HUES64 (cell line): ENCODE data around the gene ACP2.
A peak's percentile ranks its signal among the peaks of the same experiment; 100 is the strongest.
"Not testable (repeated sequence)": the region's sequence is repeated elsewhere in the genome, so short reads cannot be mapped to it uniquely, and the experiment has no call there.

Source experiments
- H3K27ac ChIP-seq: 2 replicates; pipeline ENCODE4 v1.7.0; 2013; ENCODE audit warnings: low read depth, low read length, inconsistent platforms
- H3K27me3 ChIP-seq: 2 replicates; pipeline ENCODE4 v1.6.1; 2013; ENCODE audit warnings: mild to moderate bottlenecking, low read length; ENCODE audit not compliant: insufficient read depth
- H3K36me3 ChIP-seq: 2 replicates; pipeline ENCODE4 v1.6.1; 2013; ENCODE audit warnings: mild to moderate bottlenecking, low read length; ENCODE audit not compliant: insufficient read depth
- H3K4me1 ChIP-seq: 2 replicates; pipeline ENCODE4 v1.6.1; 2013; ENCODE audit warnings: mild to moderate bottlenecking, low read length, moderate library complexity; ENCODE audit not compliant: insufficient read depth
- H3K4me3 ChIP-seq: 2 replicates; pipeline ENCODE4 v1.5.1; 2013; ENCODE audit warnings: mild to moderate bottlenecking, low read length, moderate library complexity
- H3K9ac ChIP-seq: 2 replicates; pipeline ENCODE4 v1.6.1; 2013; ENCODE audit warnings: mild to moderate bottlenecking, low read depth, low read length
- H3K9me3 ChIP-seq: 2 replicates; pipeline ENCODE4 v1.6.1; 2013; ENCODE audit warnings: low read depth, low read length; ENCODE audit not compliant: insufficient read depth
- WGBS: fragments of 150-250, 120-280 bp; methylation state at CpG from one replicate; pipeline ENCODE4 v1.1.7; 2013; ENCODE audit warnings: missing lambda C conversion rate; 5-methylcytosine and 5-hydroxymethylcytosine counted together

Gene ACP2

DNA sequence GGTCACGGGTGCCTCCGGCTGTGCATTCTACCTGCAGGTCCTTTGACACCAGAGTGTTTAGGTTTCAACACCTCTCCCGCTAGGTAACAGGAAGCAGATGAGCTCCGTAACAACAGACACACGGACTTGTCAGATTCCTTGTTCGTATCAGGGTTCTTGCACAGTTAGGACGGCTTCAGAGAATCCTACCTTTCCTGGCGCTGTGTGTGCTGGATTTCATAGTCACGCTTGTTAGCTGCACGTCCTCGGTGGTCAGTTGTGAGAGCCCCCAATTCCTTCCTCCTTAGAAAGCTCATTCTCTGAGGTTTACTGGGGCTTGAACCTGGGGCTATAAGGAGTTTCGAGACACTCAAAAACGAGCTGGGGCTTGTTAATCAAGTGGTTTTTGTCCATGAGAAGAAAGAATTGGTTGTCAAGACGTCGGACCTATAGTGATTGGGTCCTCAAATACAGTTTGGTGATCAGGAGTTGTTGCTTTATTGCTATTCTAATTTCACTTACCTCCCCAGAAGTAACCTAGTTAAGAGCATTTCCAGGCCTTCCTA, 33.2 kb downstream of the ACP2 start:
- H3K9me3 ChIP-seq: no peaks in the 10 kb centered on the region
- no peaks in the 10 kb centered on the region for H3K27me3 ChIP-seq
- H3K27ac ChIP-seq: peak overlapping the region; percentile 91
- WGBS: 5% methylated on average over 15 of the region's 15 CpGs
- H3K4me1 ChIP-seq: peaks cover 15% of the 10 kb centered on the region; the same call in 1 of the 2 replicates
- peaks cover 19% of the 10 kb centered on the region for H3K36me3 ChIP-seq
- H3K9ac ChIP-seq: peak overlapping the region; percentile 96
- peak overlapping the region; percentile 79 for H3K4me3 ChIP-seq

DNA sequence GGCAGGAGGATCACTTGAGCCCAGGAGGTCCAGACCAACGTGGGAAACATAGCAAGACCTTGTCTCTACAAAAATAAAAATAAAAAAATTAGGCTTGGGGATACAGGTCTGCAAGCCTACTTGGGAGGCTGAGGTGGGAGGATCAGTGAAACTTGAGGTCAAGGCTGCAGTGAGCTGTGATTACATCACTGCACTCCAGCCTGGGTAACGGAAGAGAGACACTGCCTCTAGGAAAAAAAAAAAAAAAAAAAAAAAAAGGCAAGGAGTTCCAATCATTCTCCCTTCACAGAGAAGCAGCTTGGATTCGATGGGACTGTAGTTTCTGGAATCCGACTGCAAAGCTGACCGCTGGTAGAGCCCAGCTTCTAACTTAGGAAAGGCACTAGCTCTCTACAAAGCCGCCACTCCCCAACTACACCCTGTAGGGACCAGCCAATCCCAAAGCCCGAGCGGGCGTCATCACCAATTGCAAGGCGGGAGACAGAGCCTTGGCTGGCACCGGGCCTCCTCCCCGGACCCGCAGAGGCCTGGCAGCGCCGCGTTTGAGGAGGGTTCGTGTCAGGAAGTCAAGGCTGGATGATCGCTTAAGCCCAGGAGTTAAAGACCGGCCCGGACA, 34.6 kb downstream of the ACP2 start:
- peaks cover 8% of the 10 kb centered on the region for H3K36me3 ChIP-seq
- 89% methylated on average over 20 of the region's 20 CpGs for WGBS
- H3K9me3 ChIP-seq: no peaks in the 10 kb centered on the region
- H3K4me1 ChIP-seq: peaks cover 15% of the 10 kb centered on the region; the same call in 1 of the 2 replicates
- no peaks in the 10 kb centered on the region for H3K27me3 ChIP-seq
- no peak overlapping the region for H3K27ac ChIP-seq
- peak overlapping the region; percentile 79 for H3K4me3 ChIP-seq
- H3K9ac ChIP-seq: peak overlapping the region; percentile 54

DNA sequence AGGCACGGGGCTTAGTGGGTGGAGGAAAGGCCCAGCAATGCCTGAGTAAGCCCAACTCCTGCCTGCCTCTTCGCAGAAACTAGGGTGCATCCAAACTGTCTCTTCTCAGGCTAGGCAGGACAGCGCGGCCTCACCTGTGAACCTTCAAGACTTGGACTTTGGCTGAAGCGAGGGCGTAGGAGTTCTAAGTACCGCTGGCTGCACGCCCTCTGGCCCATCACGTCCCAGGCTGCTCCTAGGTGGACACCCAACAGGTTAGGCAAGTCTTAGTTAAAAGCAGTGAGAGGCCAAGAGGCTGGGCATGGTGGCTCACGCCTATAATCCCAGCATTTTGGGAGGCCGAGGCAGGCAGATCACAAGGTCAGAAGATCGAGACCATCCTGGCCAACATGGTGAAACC, 35.7 kb downstream of the ACP2 start:
- no peak overlapping the region for H3K9ac ChIP-seq
- no peak overlapping the region for H3K27ac ChIP-seq

DNA sequence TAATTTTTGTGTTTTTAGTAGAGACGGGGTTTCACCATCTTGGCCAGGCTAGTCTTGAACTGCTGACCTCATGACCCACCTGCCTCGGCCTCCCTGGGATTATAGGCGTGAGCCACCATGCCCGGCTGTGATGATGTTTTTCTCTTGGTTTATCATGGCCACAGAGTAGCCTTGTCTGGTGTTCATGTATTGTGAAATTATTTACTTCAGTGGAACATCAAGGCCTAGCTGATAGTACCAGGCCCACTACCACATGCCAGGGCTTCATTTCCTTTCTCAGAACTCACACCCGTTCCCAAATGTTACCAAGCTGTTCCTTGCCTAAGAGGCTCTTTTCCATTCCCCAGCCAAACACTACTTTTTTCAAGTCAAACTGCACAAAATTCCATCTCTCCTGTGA, 40.0 kb downstream of the ACP2 start:
- Histone ChIP-seq H3K4me3 (no peak overlapping the region), H3K4me1 (peaks cover 7% of the 10 kb centered on the region), H3K9ac (no peak overlapping the region), H3K27me3 (no peaks in the 10 kb centered on the region), H3K36me3 (no peaks in the 10 kb centered on the region), H3K27ac (no peak overlapping the region), H3K9me3 (no peaks in the 10 kb centered on the region)
- 94% methylated on average over 5 of the region's 5 CpGs for WGBS

More for the DNA sequence above, 35.7 kb downstream of the ACP2 start:
- H3K4me3 ChIP-seq: no peak overlapping the region
- 93% methylated on average over 12 of the region's 12 CpGs for WGBS
- no peaks in the 10 kb centered on the region for H3K9me3 ChIP-seq
- peaks cover 15% of the 10 kb centered on the region; the same call in 1 of the 2 replicates for H3K4me1 ChIP-seq
- peaks cover 2% of the 10 kb centered on the region for H3K36me3 ChIP-seq
- no peaks in the 10 kb centered on the region for H3K27me3 ChIP-seq

- not testable (repeated sequence) for H3K4me1 ChIP-seq, H3K4me3 ChIP-seq, H3K9ac ChIP-seq, H3K27ac ChIP-seq, H3K27me3 ChIP-seq, H3K9me3 ChIP-seq, H3K36me3 ChIP-seq
- WGBS: 95% methylated on average over 13 of the region's 13 CpGs
These were observed 40.5 kb downstream of the ACP2 start for GRCh38 chr11:47208008-47208552.

DNA sequence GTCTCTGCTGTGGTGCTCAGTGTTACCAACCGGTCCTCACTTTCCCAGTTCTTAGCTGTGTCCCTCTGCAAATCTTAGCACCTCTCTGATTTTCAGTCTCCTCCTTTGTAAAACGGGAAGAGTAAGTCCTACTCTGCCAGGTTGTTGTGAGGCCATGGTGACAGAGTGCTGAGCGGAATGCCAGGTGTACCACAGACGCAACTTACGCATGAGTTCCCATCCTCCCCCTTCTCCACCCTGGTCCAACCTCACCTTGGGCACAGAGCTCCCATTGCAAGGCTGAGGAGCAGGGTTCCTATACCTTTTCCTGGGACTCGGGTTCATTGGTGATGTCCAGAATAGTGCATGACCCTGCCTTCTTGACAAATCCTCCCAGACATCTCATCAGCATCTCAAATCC, 41.2 kb downstream of the ACP2 start:
- no peak overlapping the region for H3K9ac ChIP-seq
- H3K4me3 ChIP-seq: no peak overlapping the region
- no peak overlapping the region for H3K27ac ChIP-seq
- H3K4me1 ChIP-seq: peaks cover 7% of the 10 kb centered on the region
- WGBS: 89% methylated on average over 6 of the region's 6 CpGs
- no peaks in the 10 kb centered on the region for H3K36me3 ChIP-seq
- no peaks in the 10 kb centered on the region for H3K27me3 ChIP-seq
- H3K9me3 ChIP-seq: no peaks in the 10 kb centered on the region

- H3K4me3 ChIP-seq, H3K9ac ChIP-seq, H3K27ac ChIP-seq, H3K36me3 ChIP-seq, H3K9me3 ChIP-seq, H3K4me1 ChIP-seq, H3K27me3 ChIP-seq: not testable (repeated sequence)
- 96% methylated on average over 5 of the region's 5 CpGs for WGBS
These were observed 42.0 kb downstream of the ACP2 start for GRCh38 chr11:47206577-47206976.

GRCh38 chr11:47204637-47204989, 44.0 kb downstream of the ACP2 start:
- Histone ChIP-seq H3K27me3 (no peaks in the 10 kb centered on the region), H3K4me1 (peaks cover 7% of the 10 kb centered on the region), H3K4me3 (no peak overlapping the region), H3K9me3 (no peaks in the 10 kb centered on the region), H3K27ac (peak overlapping the region; percentile 11; the same call in 1 of the 2 replicates), H3K36me3 (no peaks in the 10 kb centered on the region), H3K9ac (no peak overlapping the region)
- WGBS: 51% methylated on average over 2 of the region's 2 CpGs

DNA sequence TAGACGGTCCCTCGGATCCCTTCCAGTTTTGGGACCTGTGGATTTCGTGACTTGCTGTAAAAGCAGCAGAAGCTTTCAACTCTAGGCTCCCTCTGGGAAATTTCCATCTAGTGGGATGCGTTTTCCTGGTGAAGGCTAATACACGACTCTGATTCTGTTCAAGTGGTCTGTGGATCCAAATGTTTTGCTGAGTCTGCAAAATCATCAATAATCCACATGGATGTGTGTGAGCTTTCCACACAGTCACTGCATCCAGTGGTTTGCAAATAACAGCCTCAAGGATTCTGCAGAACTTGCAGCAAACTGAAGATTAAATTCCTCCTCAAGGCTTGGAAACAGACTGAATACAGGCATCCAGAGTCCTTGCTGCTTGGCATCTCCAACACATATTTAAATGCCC, 46.0 kb downstream of the ACP2 start:
- Histone ChIP-seq H3K9me3 (no peaks in the 10 kb centered on the region), H3K9ac (no peak overlapping the region), H3K27me3 (no peaks in the 10 kb centered on the region), H3K4me1 (peaks cover 7% of the 10 kb centered on the region), H3K27ac (no peak overlapping the region), H3K4me3 (no peak overlapping the region), H3K36me3 (no peaks in the 10 kb centered on the region)
- WGBS: 94% methylated on average over 5 of the region's 5 CpGs

- Histone ChIP-seq H3K27ac (no peak overlapping the region), H3K27me3 (no peaks in the 10 kb centered on the region), H3K9ac (no peak overlapping the region), H3K4me1 (peaks cover 7% of the 10 kb centered on the region), H3K36me3 (no peaks in the 10 kb centered on the region), H3K4me3 (no peak overlapping the region), H3K9me3 (no peaks in the 10 kb centered on the region)
- WGBS: 91% methylated on average over 4 of the region's 4 CpGs
These were observed 47.6 kb downstream of the ACP2 start for GRCh38 chr11:47201015-47201414.

DNA sequence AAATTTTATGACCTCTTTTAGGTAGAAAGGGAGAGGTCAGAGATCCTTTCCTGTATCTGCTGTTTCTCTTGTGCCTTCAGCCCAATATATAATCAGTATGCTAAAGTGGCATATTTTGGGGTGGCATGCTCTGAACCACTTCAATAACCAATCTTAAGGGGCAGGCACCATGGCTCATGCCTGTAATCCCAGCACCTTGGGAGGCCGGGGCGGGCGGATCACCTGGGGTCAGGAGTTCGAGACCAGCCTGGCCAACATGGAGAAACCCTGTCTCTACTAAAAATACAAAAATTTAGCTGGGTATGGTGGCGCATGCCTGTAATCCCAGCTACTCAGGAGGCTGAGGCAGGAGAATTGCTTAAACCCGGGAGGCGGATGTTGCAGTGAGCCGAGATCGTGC, 50.5 kb downstream of the ACP2 start:
- H3K9me3 ChIP-seq, H3K4me3 ChIP-seq, H3K27me3 ChIP-seq, H3K9ac ChIP-seq, H3K36me3 ChIP-seq, H3K27ac ChIP-seq, H3K4me1 ChIP-seq: not testable (repeated sequence)
- WGBS: 94% methylated on average over 9 of the region's 9 CpGs
